Osteoblast (primary cell): ENCODE results near the gene KICS2. TPM values are rescaled to one million over a fixed set of nuclear protein-coding genes. Genes with fewer than 3 reads are reported as not detected.
A peak's percentile ranks its signal among the peaks of the same experiment; 100 is the strongest.

Source experiments
- DNase-seq: peaks from one replicate; pipeline ENCODE4 v3.0.0; 2011; ENCODE audit warnings: low spot score, mixed read lengths; ENCODE audit not compliant: insufficient read length; ENCODE audit errors: missing footprints
- H2AFZ ChIP-seq: 2 replicates; pipeline ENCODE4 v1.6.0; 2011; ENCODE audit warnings: mild to moderate bottlenecking, low read length
- H3K27ac ChIP-seq: 2 replicates; pipeline ENCODE4 v1.5.1; 2011; ENCODE audit warnings: mild to moderate bottlenecking, low read depth, low read length, moderate library complexity
- H3K27me3 ChIP-seq: 2 replicates; pipeline ENCODE4 v1.6.0; 2012; ENCODE audit warnings: mild to moderate bottlenecking, control low read depth, inconsistent platforms, low read length, moderate library complexity; ENCODE audit not compliant: insufficient read depth
- H3K36me3 ChIP-seq: 2 replicates; pipeline ENCODE4 v1.5.1; 2011; ENCODE audit warnings: mild to moderate bottlenecking, low read length, control low read depth, moderate library complexity; ENCODE audit not compliant: insufficient read depth
- H3K4me1 ChIP-seq: 2 replicates; pipeline ENCODE4 v1.5.1; 2011; ENCODE audit warnings: mild to moderate bottlenecking, low read length, control low read depth, moderate library complexity; ENCODE audit not compliant: insufficient read depth
- H3K4me2 ChIP-seq: 2 replicates; pipeline ENCODE4 v1.6.0; 2011; ENCODE audit warnings: mild to moderate bottlenecking, low read length; ENCODE audit not compliant: insufficient read depth
- H3K4me3 ChIP-seq: fragments of 200-600 bp; sonication (generic); 3 replicates; pipeline ENCODE4 v1.5.1; 2012; ENCODE audit warnings: mild to moderate bottlenecking, low read length, inconsistent platforms; ENCODE audit not compliant: insufficient read depth
- H3K79me2 ChIP-seq: 2 replicates; pipeline ENCODE4 v1.6.0; 2012; ENCODE audit warnings: mild to moderate bottlenecking, low read length, control low read depth, inconsistent platforms; ENCODE audit not compliant: insufficient read depth
- H3K9me3 ChIP-seq: 2 replicates; pipeline ENCODE4 v1.5.1; 2011; ENCODE audit warnings: low read depth, low read length, control low read depth
- H4K20me1 ChIP-seq: 2 replicates; pipeline ENCODE4 v1.6.0; 2012; ENCODE audit warnings: mild to moderate bottlenecking, low read length, control low read depth; ENCODE audit not compliant: insufficient read depth
- total RNA-seq: library from RNA; depleted of rRNA; stranded (reverse); fragments of >200 nt; gene quantifications from 2 replicates; pipeline ENCODE4 v1.2.3, GENCODE V29; 2012
- TF ChIP-seq, protein P1 (sequence below): IDR thresholded peaks from 2 replicates; pipeline ENCODE4 v1.5.1; 2011; ENCODE audit warnings: mild to moderate bottlenecking, low read depth, low read length, moderate library complexity; ENCODE audit errors: extremely low read depth

The KICS2 gene
- total RNA-seq, 1 donor, result 5.4 TPM

DNA sequence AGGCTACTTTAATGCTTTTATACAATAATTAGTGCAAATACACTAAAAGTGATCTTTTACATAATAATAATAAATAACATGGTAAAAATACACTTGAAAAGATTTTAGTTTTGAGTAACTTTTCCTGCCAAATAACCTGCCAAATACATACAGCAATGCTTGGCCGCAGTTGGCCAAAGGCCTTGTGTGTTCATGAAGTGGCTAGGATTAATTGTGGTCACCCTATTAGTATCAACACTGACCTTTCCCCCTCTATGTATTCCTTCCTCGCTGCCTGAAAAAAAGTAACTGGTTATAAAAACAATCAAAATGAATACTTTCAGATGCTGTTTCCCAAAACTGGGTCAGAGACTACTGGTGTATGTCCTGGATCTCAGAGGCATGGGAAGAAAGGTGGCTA is 34.3 kb downstream of the KICS2 start:
- no peaks in the 10 kb centered on the region for H3K27me3 ChIP-seq
- no peaks in the 10 kb centered on the region for H3K9me3 ChIP-seq
- H2AFZ ChIP-seq, result no peak overlapping the region
- H3K36me3 ChIP-seq, result no peaks in the 10 kb centered on the region
- no peak overlapping the region for H3K4me3 ChIP-seq
- no peaks in the 10 kb centered on the region for H3K79me2 ChIP-seq
- TF ChIP-seq, protein P1, sequence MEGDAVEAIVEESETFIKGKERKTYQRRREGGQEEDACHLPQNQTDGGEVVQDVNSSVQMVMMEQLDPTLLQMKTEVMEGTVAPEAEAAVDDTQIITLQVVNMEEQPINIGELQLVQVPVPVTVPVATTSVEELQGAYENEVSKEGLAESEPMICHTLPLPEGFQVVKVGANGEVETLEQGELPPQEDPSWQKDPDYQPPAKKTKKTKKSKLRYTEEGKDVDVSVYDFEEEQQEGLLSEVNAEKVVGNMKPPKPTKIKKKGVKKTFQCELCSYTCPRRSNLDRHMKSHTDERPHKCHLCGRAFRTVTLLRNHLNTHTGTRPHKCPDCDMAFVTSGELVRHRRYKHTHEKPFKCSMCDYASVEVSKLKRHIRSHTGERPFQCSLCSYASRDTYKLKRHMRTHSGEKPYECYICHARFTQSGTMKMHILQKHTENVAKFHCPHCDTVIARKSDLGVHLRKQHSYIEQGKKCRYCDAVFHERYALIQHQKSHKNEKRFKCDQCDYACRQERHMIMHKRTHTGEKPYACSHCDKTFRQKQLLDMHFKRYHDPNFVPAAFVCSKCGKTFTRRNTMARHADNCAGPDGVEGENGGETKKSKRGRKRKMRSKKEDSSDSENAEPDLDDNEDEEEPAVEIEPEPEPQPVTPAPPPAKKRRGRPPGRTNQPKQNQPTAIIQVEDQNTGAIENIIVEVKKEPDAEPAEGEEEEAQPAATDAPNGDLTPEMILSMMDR, result no peak
- DNase-seq, result no peak
- H3K4me2 ChIP-seq, result peak overlapping the region; percentile 66
- peaks cover 23% of the 10 kb centered on the region for H3K4me1 ChIP-seq
- H4K20me1 ChIP-seq, result no peaks in the 10 kb centered on the region
- H3K27ac ChIP-seq, result no peak overlapping the region

DNA sequence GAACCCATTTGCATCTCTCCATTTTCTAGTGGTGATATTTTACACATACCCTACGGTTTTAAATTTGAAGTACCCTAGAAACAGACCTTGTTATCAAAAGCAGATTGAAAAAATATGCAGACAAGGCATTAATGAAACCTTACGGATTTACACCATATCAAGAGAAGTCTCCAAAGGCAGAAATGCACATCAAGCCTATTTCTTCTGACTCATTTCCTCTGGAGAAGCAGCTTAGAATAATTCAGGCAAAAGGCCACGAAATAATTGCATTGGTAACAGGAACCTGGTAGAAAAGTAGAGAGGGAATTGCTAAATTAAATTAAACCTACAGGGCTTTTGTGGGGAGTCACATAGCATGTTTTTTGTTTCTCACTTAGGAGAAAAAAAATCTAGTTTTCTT is 34.7 kb downstream of the KICS2 start:
- peak; percentile 47 for DNase-seq
- no peaks in the 10 kb centered on the region for H3K27me3 ChIP-seq
- TF ChIP-seq, protein P1, result no peak
- peaks cover 27% of the 10 kb centered on the region for H3K4me1 ChIP-seq
- H4K20me1 ChIP-seq, result no peaks in the 10 kb centered on the region
- no peaks in the 10 kb centered on the region for H3K79me2 ChIP-seq
- H3K9me3 ChIP-seq, result no peaks in the 10 kb centered on the region
- peak overlapping the region; percentile 74 for H3K27ac ChIP-seq
- H3K4me2 ChIP-seq, result peak overlapping the region; percentile 66
- H2AFZ ChIP-seq, result no peak overlapping the region
- H3K36me3 ChIP-seq, result no peaks in the 10 kb centered on the region
- peak overlapping the region; percentile 21 for H3K4me3 ChIP-seq

DNA sequence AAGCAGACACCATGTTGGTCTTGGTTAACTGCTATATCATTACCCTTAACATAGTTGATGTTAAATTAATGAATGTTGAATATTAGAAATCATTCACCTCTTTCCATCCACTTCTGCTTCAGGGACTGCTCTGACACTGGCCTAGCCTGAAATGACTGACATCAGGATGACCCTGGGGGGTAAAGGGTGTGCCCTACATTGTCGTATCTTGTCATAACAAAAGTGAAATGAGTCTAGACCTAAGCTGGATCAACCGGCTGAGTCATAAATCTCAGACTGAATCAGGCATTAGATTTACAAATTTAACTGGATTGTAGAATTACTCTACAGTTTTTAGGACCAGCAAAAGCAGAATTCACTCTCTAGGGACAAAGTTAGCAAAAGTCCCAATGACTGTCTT is 35.3 kb downstream of the KICS2 start:
- H3K4me2 ChIP-seq, result peak overlapping the region; percentile 66
- peak overlapping the region; percentile 74 for H3K27ac ChIP-seq
- H3K36me3 ChIP-seq, result no peaks in the 10 kb centered on the region
- peak; percentile 76 for DNase-seq
- TF ChIP-seq, protein P1, result no peak
- H3K27me3 ChIP-seq, result no peaks in the 10 kb centered on the region
- no peaks in the 10 kb centered on the region for H4K20me1 ChIP-seq
- no peaks in the 10 kb centered on the region for H3K9me3 ChIP-seq
- H2AFZ ChIP-seq, result no peak overlapping the region
- peaks cover 33% of the 10 kb centered on the region for H3K4me1 ChIP-seq
- no peaks in the 10 kb centered on the region for H3K79me2 ChIP-seq
- H3K4me3 ChIP-seq, result peak overlapping the region; percentile 21

DNA sequence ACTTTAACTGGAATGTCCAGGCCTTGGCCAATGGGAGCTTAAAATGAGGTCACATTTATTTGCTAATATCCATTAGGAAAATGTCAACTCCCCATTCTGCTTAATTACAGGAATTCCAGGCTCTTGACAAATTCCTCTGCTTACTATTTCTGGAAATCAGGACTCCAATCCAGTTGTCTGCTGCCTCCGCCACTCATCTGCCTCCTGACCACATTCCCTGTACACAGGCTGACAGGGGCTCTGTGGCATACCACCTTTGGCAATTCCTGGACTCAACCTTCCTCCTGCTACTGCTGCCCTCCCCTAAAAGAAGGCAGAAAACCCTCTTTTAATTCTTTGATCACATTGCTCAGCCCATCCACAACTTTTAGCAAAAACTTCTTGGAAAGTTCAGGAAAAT is 37.9 kb downstream of the KICS2 start:
- Histone ChIP-seq H3K9me3 (no peaks in the 10 kb centered on the region), H3K4me1 (peaks cover 50% of the 10 kb centered on the region), H3K27me3 (no peaks in the 10 kb centered on the region), H3K27ac (no peak overlapping the region), H2AFZ (no peak overlapping the region), H3K79me2 (no peaks in the 10 kb centered on the region), H3K4me2 (no peak overlapping the region), H4K20me1 (no peaks in the 10 kb centered on the region), H3K4me3 (no peak overlapping the region), H3K36me3 (no peaks in the 10 kb centered on the region)
- DNase-seq, result no peak
- TF ChIP-seq, protein P1, result no peak
